Vagina (tissue), 2 donors: ENCODE data around the gene ANKRD10.

Experiments used
- CTCF ChIP-seq, 3 experiments: fragments of 450-650 bp in 2 of 3; fragments of 200-600 bp in 1 of 3; sonication (generic) in 1 of 3; IDR thresholded peaks; one replicate each; pipeline ENCODE4 v1.5.1; 2017 to 2019; ENCODE audit warnings: antibody characterized with exemption in 3 of 3, mild to moderate bottlenecking in 2 of 3, moderate library complexity in 2 of 3
- POLR2A ChIP-seq, 2 donors: fragments of 450-650 bp; IDR thresholded peaks; one replicate each; pipeline ENCODE4 v1.6.1; 2017; ENCODE audit warnings: antibody characterized with exemption in 2 of 2, mild to moderate bottlenecking in 2 of 2, moderate library complexity in 2 of 2
- POLR2AphosphoS5 ChIP-seq, 2 donors: sonication (generic); formaldehyde crosslinking; IDR thresholded peaks; one replicate each; pipeline ENCODE4 v1.9.0; 2017; ENCODE audit warnings: antibody characterized with exemption in 2 of 2, mild to moderate bottlenecking in 2 of 2, low read depth in 1 of 2; ENCODE audit not compliant: insufficient read depth in 1 of 2

DNA sequence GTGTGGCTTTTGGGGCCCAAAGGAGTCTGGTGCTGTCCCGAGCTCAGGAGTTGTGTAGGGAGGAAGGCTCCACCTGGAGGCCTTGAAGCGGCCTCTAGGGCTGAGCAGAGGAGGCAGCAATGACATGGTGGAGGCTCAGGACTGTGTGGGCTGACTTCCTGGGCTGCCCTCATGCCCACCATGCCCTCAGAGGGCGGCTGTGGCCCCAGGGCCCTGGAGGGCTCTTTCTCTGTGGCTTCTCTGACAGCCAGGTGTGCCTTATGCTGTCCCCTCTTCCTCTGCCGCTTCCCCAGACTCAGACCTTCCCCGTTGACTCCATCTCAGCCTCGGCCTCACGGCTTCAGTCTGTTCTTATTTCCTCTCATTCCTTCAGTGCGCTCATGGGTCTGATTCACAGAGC is 35.5 kb upstream of the ANKRD10 start:
- TF ChIP-seq CTCF (IDR thresholded peaks at IDR 0.05) (no peak), POLR2A (IDR thresholded peaks at IDR 0.05) (no peak), POLR2AphosphoS5 (IDR thresholded peaks at IDR 0.05; ENCODE audit: insufficient read depth in 1 of 2, low read depth in 1 of 2) (no peak)
